GM12878 (cell line): Measurements from ENCODE around the gene CTCFL. TPM values are rescaled to one million over a fixed set of nuclear protein-coding genes. Genes with fewer than 3 reads are reported as not detected.
A peak's percentile ranks its signal among the peaks of the same experiment; 100 is the strongest.

Source experiments
- ATAC-seq: fragments of 200-7000 bp; cut with Tn5 transposase; 3 replicates; pipeline ENCODE4 v1.9.1; 2020; ENCODE audit warnings: mild to moderate bottlenecking, moderate library complexity
- BruUV-seq: library from RNA; stranded (reverse); fragments of 400-500 nt; replicated peaks from 2 replicates; lab custom pipeline; 2021; lab: Mats Ljungman, UMichigan
- CTCF ChIA-PET: fragments of 300-600 bp; sonication (Branson Sonifier 250); formaldehyde crosslinking; extraction: SDS; loops from one replicate; lab custom pipeline; 2021; ENCODE audit warnings: inconsistent platforms; lab: Yijun Ruan, JAX
- POLR2A ChIA-PET: fragments of 350-600 bp; formaldehyde crosslinking; extraction: SDS; loops from one replicate; lab custom pipeline; 2021; ENCODE audit warnings: inconsistent platforms; lab: Charles Lee
- RAD21 ChIA-PET: fragments of 300-600 bp; sonication (Branson Sonifier 250); formaldehyde crosslinking; loops from one replicate; lab custom pipeline; 2023; ENCODE audit warnings: antibody characterized with exemption; ENCODE audit not compliant: unreplicated experiment; lab: Charles Lee
- SMC1A ChIA-PET: fragments of 300-600 bp; sonication (Branson Sonifier 250); formaldehyde crosslinking; loops from one replicate; lab custom pipeline; 2023; ENCODE audit not compliant: unreplicated experiment, uncharacterized antibody; lab: Charles Lee
- DNase-seq: peaks from one replicate; pipeline ENCODE4 v3.0.0-alpha.2; 2011; ENCODE audit warnings: low read depth, low spot score
- FAIRE-seq: peaks from 3 replicates; lab custom pipeline; 2011; peaks lifted over from hg19 to GRCh38; lab: Jason Lieb, UNC
- H2AFZ ChIP-seq: 2 replicates; pipeline ENCODE4 v1.6.0; 2011; ENCODE audit warnings: low read depth, low read length, control low read depth; ENCODE audit not compliant: control insufficient read depth
- H3K27ac ChIP-seq: 2 replicates; pipeline ENCODE4 v1.5.1; 2011; ENCODE audit warnings: control low read depth; ENCODE audit not compliant: control insufficient read depth, insufficient read depth
- H3K27me3 ChIP-seq, 2 experiments: replicated peaks in 1 of 2; 2 replicates each; pipeline versions ENCODE4 v1.6.0 to v1.6.1; 2011; ENCODE audit warnings: low read length in 1 of 2; ENCODE audit not compliant: control insufficient read depth in 2 of 2, insufficient read depth in 2 of 2
- H3K36me3 ChIP-seq, 2 experiments: 2 replicates each; pipeline ENCODE4 v1.5.1; 2011; ENCODE audit warnings: low read length in 1 of 2; ENCODE audit not compliant: control insufficient read depth in 2 of 2, insufficient read depth in 2 of 2
- H3K4me1 ChIP-seq: 2 replicates; pipeline ENCODE4 v1.6.1; 2011; ENCODE audit warnings: mild to moderate bottlenecking, low read length, moderate library complexity, mixed read lengths; ENCODE audit not compliant: control insufficient read depth, insufficient read depth
- H3K4me2 ChIP-seq: 2 replicates; pipeline ENCODE4 v1.6.0; 2011; ENCODE audit warnings: control low read depth; ENCODE audit not compliant: control insufficient read depth, insufficient read depth
- H3K4me3 ChIP-seq: fragments of 200-600 bp; sonication (generic); 2 replicates; pipeline ENCODE4 v1.5.1; 2016
- H3K79me2 ChIP-seq: 2 replicates; pipeline ENCODE4 v1.6.0; 2011; ENCODE audit warnings: low read length; ENCODE audit not compliant: control insufficient read depth, insufficient read depth
- H3K9ac ChIP-seq: 2 replicates; pipeline ENCODE4 v1.8.0; 2011; ENCODE audit warnings: low read length, control low read depth, mixed read lengths; ENCODE audit not compliant: control insufficient read depth, insufficient read depth
- H3K9me3 ChIP-seq: replicated peaks from 3 replicates; pipeline ENCODE4 v1.5.1; 2011; ENCODE audit warnings: mild to moderate bottlenecking, low read length; ENCODE audit not compliant: control insufficient read depth, insufficient read depth
- H4K20me1 ChIP-seq: 2 replicates; pipeline ENCODE4 v1.6.0; 2011; ENCODE audit not compliant: control insufficient read depth, insufficient read depth
- ATF3 ChIP-seq: IDR thresholded peaks from 2 replicates; pipeline ENCODE4 v1.6.1; 2011; ENCODE audit warnings: low read depth, mild to moderate bottlenecking, low read length, moderate library complexity, borderline replicate concordance; ENCODE audit errors: extremely low read depth
- CHD2 ChIP-seq: IDR thresholded peaks from 2 replicates; pipeline ENCODE4 v1.6.1; 2011; ENCODE audit warnings: low read depth, low read length, improper control_type of control experiment, borderline replicate concordance
- CREM ChIP-seq: IDR thresholded peaks from 2 replicates; pipeline ENCODE4 v1.6.1; 2014; ENCODE audit warnings: antibody characterized with exemption, low read depth
- EP300 ChIP-seq, 2 experiments: fragments of 150-350 bp in 1 of 2; IDR thresholded peaks; 2 replicates each; pipeline ENCODE4 v1.6.1; 2011 to 2012; ENCODE audit warnings: low read depth in 2 of 2, low read length in 2 of 2, borderline replicate concordance in 1 of 2, improper control_type of control experiment in 1 of 2, inconsistent platforms in 1 of 2; ENCODE audit not compliant: control insufficient read depth in 1 of 2
- KLF5 ChIP-seq: fragments of 450-650 bp; IDR thresholded peaks from 2 replicates; pipeline ENCODE4 v1.6.1; 2014; ENCODE audit warnings: mild to moderate bottlenecking; ENCODE audit not compliant: partially characterized antibody
- MEF2B ChIP-seq: fragments of 450-650 bp; IDR thresholded peaks from 2 replicates; pipeline ENCODE4 v1.6.1; 2018; ENCODE audit warnings: mild to moderate bottlenecking, moderate library complexity; ENCODE audit not compliant: partially characterized antibody, poor library complexity, severe bottlenecking
- MYC ChIP-seq: IDR thresholded peaks from 2 replicates; pipeline ENCODE4 v1.6.1; 2011; ENCODE audit warnings: mild to moderate bottlenecking, low read length, moderate library complexity, inconsistent platforms; ENCODE audit not compliant: insufficient read depth, insufficient replicate concordance, insufficient read length, severe bottlenecking
- PAX8 ChIP-seq: fragments of 450-650 bp; IDR thresholded peaks from 2 replicates; pipeline ENCODE4 v1.6.1; 2017; ENCODE audit warnings: mild to moderate bottlenecking, moderate library complexity
- PBX3 ChIP-seq: IDR thresholded peaks from 2 replicates; pipeline ENCODE4 v1.6.1; 2011; ENCODE audit warnings: mild to moderate bottlenecking, low read depth, low read length, moderate library complexity; ENCODE audit not compliant: insufficient replicate concordance
- ZBED1 ChIP-seq: IDR thresholded peaks from 2 replicates; pipeline ENCODE4 v1.6.1; 2016; ENCODE audit warnings: borderline replicate concordance
- ZNF622 ChIP-seq: fragments of 450-650 bp; IDR thresholded peaks from 2 replicates; pipeline ENCODE4 v1.6.1; 2017; ENCODE audit warnings: mild to moderate bottlenecking, inconsistent platforms
- WGBS: methylation state at CpG from one replicate; pipeline ENCODE4 v1.1.6; 2016; ENCODE audit warnings: low lambda C conversion rate; ENCODE audit not compliant: insufficient replicate concordance, insufficient coverage; ENCODE audit errors: missing lambda C conversion rate; 5-methylcytosine and 5-hydroxymethylcytosine counted together
- in situ Hi-C: fragments of 300-500 bp; cut with MboI; formaldehyde crosslinking; loops from 9 replicates; pipeline ENCODE4 v1.14.3; 2018; ENCODE audit warnings: mixed read lengths
- intact Hi-C: fragments of 100-400 bp; cut with micrococcal nuclease; formaldehyde crosslinking; loops from one replicate; pipeline ENCODE4 v1.14.2; 2022; ENCODE audit not compliant: unreplicated experiment
- polyA plus RNA-seq, 11 experiments: library from polyadenylated mRNA; depleted of rRNA in 4 of 11; unstranded in 6 of 11; stranded (reverse) in 5 of 11; fragments of >200 nt; fragmentation: Nextera tagmentation in 4 of 11; fragmentation: Illumina TruSeq in 1 of 11; extraction: Ambion mirVana in 4 of 11; extraction: Trizol in 1 of 11; gene quantifications; 1 replicate in 1 of 11; 2 replicates in 10 of 11; pipeline versions ENCODE4 v1.2.1 to v1.2.3, GENCODE V29; 2011 to 2016; ENCODE audit warnings: inconsistent platforms in 2 of 11, missing spikeins in 2 of 11, low read depth in 1 of 11
- total RNA-seq, 4 experiments: library from RNA; depleted of rRNA in 3 of 4; stranded (reverse); fragments of >200 nt in 3 of 4; fragmentation: Illumina TruSeq in 1 of 4; extraction: Trizol in 1 of 4; gene quantifications; 2 replicates each; pipeline versions ENCODE4 v1.2.1 to v1.2.3, GENCODE V29; 2013 to 2021
- TF ChIP-seq, protein P1 (sequence below): fragments of 450-650 bp; formaldehyde crosslinking; IDR thresholded peaks from 2 replicates; pipeline ENCODE4 v1.4.0; 2022; ENCODE audit warnings: mild to moderate bottlenecking, moderate library complexity
- TF ChIP-seq, protein P2 (sequence below): fragments of 450-650 bp; IDR thresholded peaks from 2 replicates; pipeline ENCODE4 v1.6.1; 2017; ENCODE audit warnings: antibody characterized with exemption, mild to moderate bottlenecking, moderate library complexity

CTCFL gene
- total and polyA plus RNA-seq, 10 of the 15 experiments (the other 5 are each of a cell fraction or from before 2014, with no cell fraction given): 0.06 to 0.20 (median 0.11) TPM; not detected in 4

- TF ChIP-seq CREM: no peak
- no peak for TF ChIP-seq MYC
- no peak for TF ChIP-seq EP300 (IDR thresholded peaks at IDR 0.05; ENCODE audit: borderline replicate concordance in 1 of 2, control insufficient read depth in 1 of 2, low read depth in 2 of 2, low read length in 2 of 2)
- TF ChIP-seq, protein P1, sequence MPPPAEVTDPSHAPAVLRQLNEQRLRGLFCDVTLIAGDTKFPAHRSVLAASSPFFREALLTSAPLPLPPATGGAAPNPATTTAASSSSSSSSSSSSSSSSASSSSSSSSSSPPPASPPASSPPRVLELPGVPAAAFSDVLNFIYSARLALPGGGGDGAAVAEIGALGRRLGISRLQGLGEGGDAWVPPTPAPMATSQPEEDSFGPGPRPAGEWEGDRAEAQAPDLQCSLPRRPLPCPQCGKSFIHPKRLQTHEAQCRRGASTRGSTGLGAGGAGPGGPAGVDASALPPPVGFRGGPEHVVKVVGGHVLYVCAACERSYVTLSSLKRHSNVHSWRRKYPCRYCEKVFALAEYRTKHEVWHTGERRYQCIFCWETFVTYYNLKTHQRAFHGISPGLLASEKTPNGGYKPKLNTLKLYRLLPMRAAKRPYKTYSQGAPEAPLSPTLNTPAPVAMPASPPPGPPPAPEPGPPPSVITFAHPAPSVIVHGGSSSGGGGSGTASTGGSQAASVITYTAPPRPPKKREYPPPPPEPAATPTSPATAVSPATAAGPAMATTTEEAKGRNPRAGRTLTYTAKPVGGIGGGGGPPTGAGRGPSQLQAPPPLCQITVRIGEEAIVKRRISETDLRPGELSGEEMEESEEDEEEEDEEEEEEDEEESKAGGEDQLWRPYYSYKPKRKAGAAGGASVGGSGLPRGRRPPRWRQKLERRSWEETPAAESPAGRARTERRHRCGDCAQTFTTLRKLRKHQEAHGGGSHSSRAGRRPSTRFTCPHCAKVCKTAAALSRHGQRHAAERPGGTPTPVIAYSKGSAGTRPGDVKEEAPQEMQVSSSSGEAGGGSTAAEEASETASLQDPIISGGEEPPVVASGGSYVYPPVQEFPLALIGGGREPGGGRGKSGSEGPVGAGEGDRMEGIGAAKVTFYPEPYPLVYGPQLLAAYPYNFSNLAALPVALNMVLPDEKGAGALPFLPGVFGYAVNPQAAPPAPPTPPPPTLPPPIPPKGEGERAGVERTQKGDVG (CRISPR knock-in tag): no peak
- no peak for TF ChIP-seq ZNF622
Measured at GRCh38 chr20:57552471-57552870, 27.5 kb upstream of the CTCFL start (continued).

- CTCF ChIA-PET: no interaction called here
- WGBS: 39% methylated on average over 21 of the region's 21 CpGs
- TF ChIP-seq, protein P2, sequence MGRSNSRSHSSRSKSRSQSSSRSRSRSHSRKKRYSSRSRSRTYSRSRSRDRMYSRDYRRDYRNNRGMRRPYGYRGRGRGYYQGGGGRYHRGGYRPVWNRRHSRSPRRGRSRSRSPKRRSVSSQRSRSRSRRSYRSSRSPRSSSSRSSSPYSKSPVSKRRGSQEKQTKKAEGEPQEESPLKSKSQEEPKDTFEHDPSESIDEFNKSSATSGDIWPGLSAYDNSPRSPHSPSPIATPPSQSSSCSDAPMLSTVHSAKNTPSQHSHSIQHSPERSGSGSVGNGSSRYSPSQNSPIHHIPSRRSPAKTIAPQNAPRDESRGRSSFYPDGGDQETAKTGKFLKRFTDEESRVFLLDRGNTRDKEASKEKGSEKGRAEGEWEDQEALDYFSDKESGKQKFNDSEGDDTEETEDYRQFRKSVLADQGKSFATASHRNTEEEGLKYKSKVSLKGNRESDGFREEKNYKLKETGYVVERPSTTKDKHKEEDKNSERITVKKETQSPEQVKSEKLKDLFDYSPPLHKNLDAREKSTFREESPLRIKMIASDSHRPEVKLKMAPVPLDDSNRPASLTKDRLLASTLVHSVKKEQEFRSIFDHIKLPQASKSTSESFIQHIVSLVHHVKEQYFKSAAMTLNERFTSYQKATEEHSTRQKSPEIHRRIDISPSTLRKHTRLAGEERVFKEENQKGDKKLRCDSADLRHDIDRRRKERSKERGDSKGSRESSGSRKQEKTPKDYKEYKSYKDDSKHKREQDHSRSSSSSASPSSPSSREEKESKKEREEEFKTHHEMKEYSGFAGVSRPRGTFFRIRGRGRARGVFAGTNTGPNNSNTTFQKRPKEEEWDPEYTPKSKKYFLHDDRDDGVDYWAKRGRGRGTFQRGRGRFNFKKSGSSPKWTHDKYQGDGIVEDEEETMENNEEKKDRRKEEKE: no peak
- TF ChIP-seq KLF5: no peak
- TF ChIP-seq ZBED1: no peak
- no peak for TF ChIP-seq PAX8
- TF ChIP-seq ATF3: no peak
- TF ChIP-seq CHD2: no peak
- no peak for TF ChIP-seq PBX3
- no peak for TF ChIP-seq MEF2B
Measured at GRCh38 chr20:57548177-57549058, 23.5 kb upstream of the CTCFL start.

More at GRCh38 chr20:57548177-57549058, 23.5 kb upstream of the CTCFL start:
- ChIA-PET RAD21 (no interaction called here), POLR2A (no interaction called here), SMC1A (no interaction called here)
- BruUV-seq: no TSS peak
- Histone ChIP-seq H3K4me1 (no peaks in the 10 kb centered on the region), H3K4me2 (no peak overlapping the region), H3K36me3 (no peaks in the 10 kb centered on the region), H3K79me2 (no peaks in the 10 kb centered on the region), H2AFZ (no peak overlapping the region), H3K4me3 (no peak overlapping the region), H3K27me3 (peaks cover 1 to 4% of the 10 kb centered on the region in 2 experiments; a peak in 1 of 4 replicates), H4K20me1 (no peaks in the 10 kb centered on the region), H3K9ac (no peak overlapping the region), H3K9me3 (no peaks in the 10 kb centered on the region), H3K27ac (no peak overlapping the region)
- intact Hi-C loops: no loop called here
- no peak for DNase-seq
- in situ Hi-C loops: no loop called here
- FAIRE-seq: no peak
- peak; percentile 31; the same call in 1 of the 3 replicates for ATAC-seq
